HG02970 (cell line): Measurements from ENCODE around the gene WFS1.
A peak's percentile ranks its signal among the peaks of the same experiment; 100 is the strongest.

Experiments
- ATAC-seq: cut with Tn5 transposase; IDR thresholded peaks from one replicate; pipeline ENCODE4 v1.9.1; 2021; ENCODE audit warnings: mild to moderate bottlenecking, moderate library complexity, moderate number of reproducible peaks; ENCODE audit not compliant: unreplicated experiment, low FRiP score

WFS1 gene

DNA sequence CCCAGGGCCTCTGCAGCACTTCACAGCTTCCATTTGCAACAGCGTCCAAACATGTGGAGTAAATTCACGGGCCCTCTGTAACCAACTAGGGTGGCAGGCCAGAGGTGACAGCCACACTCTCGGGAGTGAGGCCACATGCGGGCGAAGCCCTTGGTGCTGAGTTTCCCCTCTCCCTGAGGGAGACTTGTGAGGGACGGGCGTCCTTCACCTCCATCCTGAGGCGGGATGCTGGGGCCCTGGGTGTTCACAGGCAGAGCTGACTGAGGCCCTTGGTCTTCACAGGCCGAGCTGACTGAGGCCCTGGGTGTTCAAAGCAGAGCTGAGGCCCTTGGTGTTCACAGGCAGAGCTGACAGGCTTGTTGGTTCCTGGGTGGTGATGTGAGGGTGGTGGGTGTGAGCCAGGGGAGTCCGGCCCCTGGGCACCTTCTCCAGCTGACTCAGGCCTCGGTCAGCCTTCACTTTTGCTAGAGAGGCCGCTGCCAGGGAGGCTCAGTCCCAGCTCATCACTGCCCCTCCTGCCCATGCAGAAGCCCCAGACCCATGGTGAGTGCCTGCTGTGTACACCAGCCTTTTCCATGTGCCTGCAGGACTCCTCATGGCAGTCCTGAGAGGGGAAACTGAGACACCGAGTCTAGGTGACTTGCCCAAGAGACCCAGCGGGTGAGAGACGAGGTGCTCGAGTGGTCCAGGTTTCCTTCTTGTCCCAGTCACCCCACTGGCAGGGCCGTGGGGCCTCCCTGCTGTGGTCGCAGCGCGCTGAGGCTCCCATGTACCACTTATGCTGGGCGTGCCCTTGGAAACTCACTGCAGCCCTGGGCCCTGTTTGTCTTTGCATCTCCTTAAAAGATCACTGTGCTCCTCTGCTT is 8.5 kb downstream of the WFS1 start:
- ATAC-seq = no peak

DNA sequence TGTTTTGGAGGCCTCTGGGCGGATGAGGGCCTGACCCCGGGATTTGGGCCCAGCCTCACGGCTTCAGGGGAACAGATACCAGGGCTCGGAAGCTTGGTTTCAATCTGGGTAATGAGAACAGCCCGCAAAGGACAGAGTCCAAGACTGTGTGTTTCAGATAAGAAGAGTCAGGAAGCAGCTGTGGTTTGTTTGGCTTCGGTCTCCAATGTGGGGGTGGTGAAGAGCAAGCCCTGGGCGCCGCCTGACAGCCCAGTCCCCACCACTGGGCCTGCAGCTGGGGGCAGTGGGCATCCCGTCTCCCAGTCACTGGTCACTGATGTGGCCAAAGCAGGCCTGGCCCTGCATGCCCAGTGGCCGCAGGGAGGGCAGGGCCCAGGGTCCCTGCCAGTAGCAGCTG is 9.1 kb downstream of the WFS1 start:
- peak; percentile 68 for ATAC-seq

DNA sequence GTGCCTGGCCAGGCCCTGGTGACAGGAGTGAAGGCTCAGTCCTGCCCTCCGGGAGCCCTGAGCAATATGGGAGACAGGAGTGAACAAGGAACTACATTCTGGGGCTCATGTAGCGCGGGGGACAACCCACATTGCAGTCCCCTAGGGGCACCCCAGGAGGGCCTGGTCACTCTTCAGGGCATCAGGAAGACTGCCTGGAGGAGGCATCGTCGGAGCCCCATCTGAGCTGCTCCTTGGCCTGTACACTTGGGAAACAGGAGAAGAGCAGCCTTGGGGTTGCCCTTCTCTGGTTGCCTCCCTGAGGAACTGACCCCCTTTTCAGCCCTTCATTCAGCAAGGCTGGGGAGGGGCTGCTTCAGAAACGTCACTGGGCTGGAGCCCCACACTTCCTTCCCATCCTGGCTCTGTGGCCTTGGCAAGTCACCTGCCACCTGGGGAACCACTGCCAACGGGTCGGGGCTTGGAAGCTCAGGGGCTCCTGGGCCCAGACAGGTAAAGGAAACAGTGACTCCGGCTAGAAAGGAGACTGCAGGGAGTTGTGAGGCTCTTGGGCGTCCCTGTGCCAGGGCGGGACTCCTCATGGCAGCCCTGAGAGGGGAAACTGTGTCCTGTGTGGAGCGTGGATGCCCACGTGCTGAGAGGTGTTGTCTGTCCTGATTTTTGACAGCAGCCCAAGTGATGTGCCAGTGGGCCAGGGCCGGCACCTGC is 10.1 kb downstream of the WFS1 start:
- no peak for ATAC-seq

DNA sequence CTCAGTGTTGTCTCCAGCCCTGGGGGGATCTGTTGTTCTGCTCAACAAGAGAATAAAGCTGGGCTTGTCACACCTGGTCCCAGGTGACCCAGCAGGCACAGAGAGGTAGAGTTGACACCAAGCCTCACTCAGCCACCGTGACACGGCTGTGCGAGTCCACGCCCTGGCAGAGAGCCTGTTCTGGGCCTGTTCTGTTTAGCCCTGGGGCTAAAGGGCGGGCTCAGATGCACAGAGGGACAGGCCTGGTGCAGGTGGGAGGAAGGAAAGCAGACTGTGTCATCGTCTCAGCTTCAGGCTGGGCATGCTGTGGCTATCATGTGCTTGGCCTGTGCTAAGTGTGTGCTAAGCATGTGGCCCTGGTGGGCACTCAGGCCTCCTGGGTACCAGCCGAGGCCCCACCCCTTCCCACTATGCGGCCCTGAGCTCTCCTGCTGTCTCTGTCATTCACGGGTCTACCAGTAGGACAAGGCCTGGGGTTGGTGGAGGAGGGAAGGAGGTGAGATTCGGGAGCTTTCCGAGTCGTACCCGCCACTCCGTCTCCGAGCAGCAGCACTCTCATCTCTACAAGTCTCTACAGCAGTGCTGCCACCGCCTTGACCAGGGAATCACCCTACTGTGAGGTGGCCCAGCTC is 10.8 kb downstream of the WFS1 start:
- ATAC-seq = no peak

DNA sequence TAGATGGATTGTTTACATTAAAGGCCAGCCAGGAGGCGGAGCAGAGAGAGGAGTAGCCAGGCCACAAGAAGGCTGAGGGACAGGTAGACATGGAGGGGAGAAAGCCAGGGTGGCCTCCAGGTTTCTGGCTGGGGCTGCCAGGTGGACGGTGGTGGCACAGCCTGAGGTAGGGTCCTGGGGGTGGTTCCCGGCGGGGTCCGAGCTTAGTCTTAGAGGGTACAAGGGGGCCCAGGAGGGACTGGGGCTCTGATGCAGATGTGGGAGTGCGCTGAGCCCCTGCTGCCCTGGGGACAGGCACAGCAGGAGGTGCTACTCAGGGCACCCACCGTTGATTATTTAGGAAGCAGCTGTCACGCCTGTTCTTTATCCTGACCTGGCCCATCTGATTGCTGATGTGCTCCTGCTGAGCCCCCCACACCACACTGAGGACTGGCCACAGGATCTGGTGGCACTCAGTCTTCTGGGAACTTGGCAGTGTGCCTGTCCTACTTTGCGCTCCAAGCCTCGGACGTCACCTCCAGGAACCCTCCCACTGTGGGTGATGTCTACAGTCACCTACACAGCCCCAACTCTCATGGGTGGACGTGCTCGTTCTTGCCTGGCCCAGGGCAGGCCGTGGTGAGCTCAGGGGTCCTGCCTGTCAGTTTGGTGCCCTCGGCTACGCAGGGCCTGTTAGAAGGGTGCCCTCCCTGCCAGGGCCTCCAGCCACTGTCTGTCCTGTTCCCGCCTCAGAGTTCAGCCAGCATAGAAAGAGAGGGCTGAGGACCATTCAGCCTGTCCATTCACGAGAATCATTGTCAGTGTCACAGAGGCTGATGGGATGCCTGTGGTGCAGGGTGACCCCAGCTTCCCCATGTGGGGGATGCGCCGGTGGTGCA is 12.0 kb downstream of the WFS1 start:
- ATAC-seq = no peak

DNA sequence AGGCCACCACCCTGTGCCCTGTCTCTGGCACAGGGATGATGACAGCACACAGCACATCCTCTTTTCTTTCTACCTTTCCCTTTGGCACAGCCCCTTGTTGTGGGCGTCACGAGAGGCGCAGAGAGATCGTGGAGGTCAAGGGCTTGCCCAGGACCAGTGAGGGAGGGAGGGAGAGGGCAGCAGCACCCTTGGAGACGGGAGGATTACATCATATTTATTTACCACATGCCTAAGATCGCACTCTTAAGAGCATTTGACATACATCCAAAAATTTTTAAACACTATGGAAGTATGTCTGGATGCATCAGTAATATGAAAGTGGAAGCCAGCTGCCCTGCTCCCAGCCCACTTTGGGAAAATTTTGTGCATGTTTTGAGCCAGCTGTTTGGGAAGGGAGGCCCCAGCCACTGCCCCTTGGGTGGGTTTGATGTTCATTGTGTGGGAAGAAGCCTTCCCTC is 12.7 kb downstream of the WFS1 start:
- ATAC-seq = no peak

DNA sequence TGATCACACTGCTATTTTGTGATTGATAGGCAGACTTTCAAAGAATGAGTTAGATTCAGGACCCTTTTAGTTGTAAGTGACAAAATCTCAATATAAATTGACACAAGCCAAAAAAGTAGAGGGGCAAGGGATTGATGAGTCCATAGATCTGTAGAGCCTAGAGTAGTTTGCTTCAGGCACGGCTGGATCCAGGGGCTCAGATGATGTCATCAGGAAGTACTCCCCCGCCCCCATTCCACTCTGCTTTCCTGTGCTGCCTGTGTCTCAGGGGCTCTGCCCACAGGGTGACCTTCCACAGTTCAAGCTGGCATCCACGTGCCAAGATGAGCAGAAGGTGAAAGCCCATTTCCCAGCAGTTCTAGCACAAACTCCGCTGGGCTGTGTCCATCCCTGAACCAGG is 13.6 kb downstream of the WFS1 start:
- ATAC-seq = no peak

DNA sequence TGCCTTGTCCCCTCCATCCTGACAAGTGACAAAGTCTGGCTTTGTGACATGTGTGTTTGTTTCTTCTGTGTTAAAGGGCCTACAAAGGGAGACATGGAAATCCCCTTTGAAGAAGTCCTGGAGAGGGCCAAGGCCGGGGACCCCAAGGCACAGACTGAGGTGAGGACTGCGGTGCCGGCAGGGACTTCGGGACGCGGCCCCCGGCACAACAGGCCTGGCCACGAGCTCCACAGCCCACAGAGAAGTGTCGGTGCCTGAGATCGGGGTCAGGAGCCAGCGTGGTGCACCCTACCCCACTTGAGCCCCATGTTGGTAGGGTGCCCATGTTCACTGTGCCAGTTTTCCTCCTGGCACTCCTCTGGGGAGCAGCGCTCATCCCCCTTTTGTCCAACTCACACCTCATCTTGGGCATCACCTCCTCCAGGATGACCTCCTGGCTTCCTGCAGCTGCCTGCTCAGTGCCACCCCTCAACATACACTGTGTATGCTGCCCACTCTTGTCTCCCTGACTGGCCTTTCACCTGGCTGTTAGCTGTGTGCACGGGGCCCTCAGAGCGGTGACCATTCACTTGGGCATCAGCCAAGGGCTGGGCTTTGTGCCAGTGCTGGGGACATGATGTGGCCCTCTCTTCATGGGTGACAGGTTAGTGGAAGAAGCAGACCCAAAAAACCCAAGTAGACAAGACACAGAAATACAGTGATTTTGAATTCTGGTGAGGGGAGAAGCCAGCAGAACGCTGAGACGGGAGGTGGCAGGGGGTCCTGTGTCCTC is 17.6 kb downstream of the WFS1 start:
- no peak for ATAC-seq

DNA sequence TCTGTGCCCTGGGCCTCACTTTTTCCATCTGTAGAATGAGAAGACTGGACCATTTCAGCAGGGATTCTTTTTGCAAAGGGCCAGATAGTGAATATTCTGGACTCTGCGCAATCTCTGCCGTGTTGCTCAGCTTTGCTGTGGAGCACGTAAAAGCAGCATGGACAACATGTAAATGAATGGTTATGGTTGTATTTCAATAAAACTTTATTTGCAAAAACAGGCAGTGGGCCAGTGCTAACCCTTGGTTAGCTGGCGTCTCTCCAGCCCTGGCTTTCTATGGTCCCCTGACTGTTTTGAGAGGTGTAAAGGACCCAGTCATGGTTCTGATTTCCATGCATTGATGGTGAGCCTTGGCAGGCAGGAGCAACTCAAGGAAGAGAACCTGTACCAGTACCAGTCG is 18.7 kb downstream of the WFS1 start:
- ATAC-seq = no peak

DNA sequence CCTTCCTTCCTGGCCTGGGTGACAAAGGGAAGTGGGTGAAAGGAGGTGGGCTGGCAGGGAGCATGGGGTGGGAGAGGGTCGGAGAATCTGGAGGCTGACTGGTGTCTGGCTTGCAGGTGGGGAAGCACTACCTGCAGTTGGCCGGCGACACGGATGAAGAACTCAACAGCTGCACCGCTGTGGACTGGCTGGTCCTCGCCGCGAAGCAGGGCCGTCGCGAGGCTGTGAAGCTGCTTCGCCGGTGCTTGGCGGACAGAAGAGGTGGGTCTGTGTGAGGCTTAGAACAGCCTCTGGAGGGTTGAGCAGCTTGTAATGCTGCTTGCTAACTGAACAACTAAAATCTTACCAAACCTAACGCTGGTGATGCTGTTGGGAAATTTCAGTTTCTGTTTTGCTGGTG is 19.2 kb downstream of the WFS1 start:
- ATAC-seq = no peak

DNA sequence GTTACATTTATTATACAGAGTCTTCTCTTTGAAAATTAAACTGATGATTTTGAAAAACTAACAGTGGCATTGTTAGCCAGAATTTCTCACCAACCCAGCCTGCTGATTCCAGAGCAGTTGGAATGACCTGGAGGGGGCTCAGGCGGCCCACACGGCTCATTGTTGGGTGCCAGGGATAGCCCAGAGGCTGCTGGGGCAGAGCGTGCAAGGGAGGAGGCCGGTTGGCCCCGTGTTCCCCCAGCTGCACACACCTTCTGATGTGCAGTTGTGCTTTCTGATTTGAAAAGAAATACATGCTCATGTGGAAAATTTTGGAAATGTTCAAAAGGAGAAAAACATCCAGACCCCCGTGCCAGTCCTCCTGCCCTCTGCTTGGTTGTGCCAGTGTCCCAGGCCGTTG is 20.6 kb downstream of the WFS1 start:
- ATAC-seq = no peak

DNA sequence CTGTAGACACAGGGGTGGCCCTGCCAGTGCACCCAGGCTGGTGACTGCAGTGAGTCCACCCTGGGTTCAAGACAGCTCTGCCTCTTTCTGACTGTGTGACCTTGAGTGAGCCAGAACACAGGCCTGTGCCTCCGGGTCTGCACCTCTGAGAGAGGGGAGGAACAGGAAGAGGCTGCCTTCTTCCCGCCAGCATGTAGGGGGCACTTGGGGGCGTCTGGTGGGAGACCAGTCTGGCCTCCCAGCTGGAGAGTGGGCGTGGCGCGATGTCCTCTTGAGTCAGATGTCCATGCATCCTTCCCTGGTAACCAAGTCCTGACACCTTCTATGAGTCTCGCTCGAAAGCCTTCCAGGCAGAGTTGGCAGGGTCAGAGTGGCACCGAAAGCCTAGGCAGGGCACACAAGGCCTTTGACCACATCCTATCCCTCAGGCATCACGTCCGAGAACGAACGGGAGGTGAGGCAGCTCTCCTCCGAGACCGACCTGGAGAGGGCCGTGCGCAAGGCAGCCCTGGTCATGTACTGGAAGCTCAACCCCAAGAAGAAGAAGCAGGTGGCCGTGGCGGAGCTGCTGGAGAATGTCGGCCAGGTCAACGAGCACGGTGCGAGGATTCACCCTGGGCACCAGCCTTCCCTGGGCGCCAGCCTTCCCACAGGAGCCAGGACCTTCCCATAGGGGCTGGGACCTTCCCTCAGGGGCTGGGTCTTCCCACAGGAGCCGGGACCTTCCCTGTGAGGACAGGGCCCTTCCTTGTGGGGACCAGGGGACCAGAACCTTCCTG is 21.3 kb downstream of the WFS1 start:
- ATAC-seq = no peak

DNA sequence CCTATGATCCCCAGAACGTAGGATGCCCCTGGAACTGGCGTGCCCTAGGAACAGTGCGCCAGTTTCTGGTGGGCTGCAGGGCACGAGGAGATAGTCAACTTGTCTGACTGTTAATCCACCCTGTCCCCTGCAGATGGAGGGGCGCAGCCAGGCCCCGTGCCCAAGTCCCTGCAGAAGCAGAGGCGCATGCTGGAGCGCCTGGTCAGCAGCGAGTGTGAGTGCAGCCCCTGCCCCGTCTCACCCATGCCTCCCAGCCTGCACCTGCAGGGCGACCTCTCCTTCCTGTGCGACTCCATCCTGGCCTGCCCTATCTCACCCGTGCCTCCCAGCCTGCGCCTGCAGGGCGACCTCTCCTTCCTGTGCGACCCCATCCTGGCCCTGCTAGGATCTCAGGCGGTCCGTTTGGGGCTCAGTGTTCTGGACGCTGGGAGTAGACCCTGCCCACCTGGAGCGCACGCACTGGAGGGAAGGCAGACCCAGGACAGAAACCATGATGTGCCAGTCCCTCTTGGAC is 22.2 kb downstream of the WFS1 start:
- no peak for ATAC-seq

DNA sequence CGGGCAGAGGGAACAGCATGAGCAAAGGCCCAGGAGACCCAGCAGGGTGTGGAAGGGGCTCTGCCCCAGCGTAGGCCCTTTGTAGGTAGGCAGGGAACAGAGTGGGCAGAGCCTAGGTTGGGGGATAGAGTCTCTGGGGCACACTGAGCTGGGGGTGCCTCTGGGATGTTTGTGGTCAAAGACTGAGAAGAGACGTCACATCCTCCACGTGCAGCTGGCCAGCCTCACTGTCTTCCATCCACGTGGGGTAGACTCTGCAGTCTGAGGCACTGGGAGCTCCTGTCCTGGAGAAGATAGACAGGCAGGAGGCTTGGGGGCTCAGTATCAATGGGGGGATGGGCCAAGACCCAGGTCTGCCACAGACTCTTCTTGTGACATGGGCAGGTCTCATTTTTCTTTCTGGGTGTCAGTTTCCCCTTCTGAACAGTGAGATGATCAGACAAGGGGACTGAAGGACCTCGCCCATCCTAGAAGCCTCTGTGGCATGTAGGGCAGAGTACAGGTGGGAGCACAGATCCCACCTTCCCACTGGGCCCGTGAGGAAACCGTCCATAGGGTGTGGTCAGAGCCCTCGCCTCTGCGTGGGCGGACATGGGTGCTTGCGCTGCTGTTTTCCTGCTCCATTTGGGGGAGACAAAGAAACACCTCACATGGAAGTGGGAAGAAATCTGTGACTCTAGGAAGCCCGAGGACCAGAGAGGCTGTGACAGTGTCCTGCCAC is 22.9 kb downstream of the WFS1 start:
- ATAC-seq = no peak

DNA sequence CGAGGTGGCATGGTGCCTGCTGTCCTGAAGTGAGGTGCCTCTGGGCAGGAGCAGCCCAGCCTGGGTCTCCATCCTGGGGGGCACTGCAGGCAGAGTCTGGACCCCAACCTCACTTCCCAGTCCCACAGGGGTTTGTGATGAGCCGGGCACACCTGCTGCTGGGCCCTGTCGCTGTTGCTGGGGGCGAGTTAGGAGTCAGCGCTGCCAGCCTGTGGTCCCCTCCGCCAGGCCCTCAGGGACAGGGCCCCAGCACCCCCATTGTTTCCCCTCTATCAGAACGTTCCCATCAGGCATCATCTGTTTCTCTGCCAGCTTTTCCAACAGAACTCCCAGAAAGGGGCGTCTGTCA is 23.4 kb downstream of the WFS1 start:
- no peak for ATAC-seq

DNA sequence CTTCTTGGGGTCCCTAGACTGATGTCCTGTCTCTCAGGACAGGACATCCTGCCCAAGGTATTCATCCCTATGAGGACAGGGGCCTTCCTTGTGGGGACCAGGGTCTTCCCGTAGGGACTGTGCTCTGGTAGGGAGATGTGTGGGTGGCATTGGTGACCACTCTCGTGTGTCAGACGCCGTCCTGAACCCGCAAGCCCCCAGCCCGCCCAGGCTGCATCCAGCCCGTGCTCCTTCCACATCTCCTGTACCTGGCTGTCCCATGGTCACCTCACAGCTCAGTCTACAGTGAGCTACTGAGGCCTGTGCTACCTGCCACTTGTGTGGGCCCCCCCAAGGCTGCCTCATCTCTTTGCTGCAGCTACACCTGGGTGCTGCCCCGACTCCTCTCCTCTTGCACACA is 24.0 kb downstream of the WFS1 start:
- no peak for ATAC-seq

DNA sequence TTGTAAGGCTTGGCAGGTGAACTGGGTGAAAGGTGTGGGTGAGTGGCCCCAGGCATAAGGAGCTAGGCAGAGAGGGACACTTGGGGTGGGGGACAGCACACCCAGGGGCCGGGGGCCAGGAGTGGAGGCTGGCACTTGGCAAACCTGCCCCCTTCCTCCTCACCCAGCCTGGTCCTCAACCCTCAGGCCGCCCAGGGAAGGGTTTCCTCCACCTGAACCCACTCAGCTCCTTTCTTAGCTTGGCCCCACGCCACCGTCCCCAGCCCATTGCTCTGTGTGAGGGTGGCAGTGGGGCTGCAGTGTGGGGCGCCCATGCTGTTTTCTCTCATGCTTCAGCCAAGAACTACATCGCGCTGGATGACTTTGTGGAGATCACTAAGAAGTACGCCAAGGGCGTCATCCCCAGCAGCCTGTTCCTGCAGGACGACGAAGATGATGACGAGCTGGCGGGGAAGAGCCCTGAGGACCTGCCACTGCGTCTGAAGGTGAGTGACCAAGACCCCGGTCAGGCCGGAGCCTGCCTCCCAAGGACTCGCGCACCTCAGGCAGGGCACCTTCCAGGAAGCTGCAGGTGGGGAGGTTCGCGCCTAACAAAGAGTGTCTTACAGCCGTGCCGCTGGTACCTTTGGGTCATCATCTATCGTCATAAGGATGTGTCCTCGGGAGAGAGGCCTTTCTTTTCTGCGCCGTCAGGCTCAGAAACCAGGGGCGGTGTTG is 25.2 kb downstream of the WFS1 start:
- no peak for ATAC-seq

DNA sequence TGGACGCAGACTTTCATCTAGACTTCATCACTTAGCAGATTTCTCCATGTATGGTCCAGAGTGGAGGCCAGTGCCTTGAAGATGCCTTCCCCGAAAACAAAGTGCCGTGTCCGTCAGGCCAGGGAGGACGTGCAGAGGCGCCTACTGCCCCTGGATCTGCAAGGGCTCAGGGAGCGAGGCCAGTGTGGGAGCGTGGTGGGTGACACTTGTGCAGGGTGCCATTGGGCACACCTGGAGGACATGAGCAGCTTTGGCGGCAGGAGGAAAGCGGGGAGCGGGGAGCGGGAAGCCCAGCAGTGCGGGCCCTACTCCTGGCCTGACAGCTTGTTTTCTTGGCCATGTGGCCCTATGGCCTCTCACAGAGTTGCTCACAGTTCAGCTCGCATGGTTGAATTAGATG is 25.8 kb downstream of the WFS1 start:
- ATAC-seq = no peak
